Amniotic epithelial cell (primary cell): Measurements from ENCODE around the gene AFF2.

Source experiments
- DNase-seq: peaks from one replicate; pipeline ENCODE4 v3.0.0-alpha.2; 2010; ENCODE audit warnings: low read depth

AFF2 gene

DNA sequence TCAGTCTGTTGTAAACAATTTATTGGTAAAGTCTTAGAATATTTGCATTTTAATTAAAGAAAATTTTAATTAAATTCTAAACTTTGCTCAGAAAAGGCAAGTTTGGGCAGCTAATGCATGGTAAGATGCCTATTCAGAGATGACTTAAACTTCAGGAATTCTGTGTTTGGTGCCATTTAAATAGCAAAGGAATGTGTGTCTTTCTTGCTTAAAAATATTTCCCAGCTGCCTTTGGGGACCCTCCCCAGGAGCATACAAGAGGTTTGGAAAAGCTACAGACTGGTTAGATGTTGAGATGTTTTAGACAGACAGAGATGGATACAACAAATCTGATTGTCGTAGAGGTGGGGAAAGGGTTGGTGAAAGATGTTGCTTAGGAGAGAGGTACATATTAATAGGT, 36.5 kb downstream of the AFF2 start:
- DNase-seq: no peak

DNA sequence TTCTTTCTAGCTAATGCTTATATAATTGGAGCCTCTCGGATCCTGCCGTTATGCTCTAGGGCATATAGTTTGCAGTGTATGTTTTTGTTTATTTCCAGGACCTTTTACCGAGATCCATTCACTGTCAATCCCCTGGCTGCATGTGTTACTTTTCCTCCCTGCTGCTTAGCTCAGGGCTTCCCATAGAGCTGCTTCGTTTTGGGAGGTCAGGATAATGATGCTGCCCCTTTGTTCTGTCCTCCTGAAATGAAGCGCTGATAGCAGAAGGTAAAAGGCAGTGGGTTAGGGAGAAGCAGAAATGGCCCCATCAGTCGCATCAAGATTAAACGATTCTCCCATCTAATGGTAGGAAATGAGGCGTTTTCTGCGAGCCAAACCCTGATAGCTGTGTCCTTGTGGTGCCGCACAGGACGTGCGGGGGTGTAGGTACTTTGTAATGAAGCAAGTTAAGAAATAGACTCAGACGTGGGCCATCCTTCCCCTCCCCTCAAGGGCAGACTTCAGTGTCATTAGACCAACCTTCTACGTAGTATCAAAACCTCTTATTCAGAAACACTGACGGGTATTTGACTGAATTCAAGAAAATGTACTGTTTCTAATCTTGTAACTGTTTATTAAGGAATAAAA, 37.3 kb downstream of the AFF2 start:
- DNase-seq: no peak

DNA sequence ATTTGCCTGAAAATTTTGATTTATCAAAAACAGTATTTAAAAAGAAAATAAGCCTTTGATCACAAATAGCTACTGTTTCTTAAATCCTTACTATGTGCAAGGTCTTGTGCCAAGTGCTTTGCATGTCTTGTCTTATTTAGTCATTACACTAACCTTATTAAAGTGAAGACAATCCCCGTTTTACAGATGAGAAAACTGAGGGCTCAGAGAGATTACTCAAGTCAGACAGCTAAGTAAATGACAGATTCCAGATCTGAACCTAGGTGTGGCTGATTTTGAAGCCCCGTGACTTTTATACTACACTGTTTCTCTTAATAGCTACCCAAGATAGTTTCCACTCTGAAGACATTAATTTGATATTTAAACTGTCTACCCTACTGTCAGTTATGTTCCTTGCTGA, 38.2 kb downstream of the AFF2 start:
- no peak for DNase-seq

DNA sequence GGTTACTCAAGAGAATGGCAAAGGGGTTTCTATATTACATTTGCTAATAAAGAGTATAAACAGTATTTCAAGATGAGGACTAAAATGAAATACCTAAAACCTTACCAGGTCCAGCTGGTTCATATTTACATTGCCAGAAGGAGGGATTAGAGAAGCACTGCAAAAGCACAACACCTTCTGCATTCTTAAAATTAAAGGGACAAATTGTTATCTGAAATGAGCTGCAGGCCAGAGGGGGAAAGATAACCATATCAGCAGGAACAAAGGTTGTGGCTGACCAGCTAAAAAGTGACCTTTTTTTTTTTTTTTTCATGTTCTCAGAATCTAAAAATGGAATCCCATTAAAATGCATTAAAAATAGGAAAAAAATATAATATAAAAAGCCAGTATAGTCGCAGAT, 39.7 kb downstream of the AFF2 start:
- no peak for DNase-seq

DNA sequence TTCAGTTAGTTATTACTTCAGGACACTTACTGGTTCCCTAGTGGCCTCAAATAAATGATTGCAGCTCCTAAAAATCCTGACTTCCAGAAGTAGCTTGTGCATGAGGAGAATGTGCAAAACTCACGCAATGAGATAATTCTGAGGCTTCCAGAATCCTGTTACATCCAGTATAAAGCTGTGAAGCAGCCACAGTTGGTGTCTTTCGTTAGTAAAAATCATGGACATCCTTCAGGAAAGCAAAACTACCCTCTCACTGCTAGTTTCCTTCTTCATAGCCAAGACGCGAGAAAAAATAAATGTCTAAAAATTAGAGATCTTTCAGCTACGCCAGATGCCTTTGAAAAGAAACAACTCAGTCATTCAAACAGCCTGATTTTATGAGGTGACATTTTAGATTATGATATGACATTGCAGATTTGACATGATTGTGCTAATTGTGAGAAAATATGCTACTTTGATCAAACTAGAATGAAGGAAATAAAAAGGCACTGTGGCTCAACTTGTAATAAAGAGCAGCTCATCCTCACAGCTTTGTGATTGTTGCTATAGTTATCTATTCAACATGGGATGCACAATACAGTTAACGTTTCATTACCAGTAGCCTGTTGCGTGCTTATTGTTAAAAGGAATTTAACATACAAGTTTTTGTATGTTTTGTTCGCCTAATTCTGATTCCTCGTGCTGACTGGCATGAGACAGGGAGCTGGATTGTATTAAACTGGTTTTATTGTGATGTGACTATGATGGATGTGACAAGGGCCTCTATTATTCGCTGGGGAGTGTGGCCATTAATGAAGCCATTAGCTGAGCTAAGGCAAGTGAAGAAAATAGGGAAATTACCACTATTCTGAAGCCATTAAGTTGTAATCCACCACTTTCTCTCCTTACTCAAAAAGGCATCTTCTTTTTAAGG, 40.5 kb downstream of the AFF2 start:
- DNase-seq: no peak

DNA sequence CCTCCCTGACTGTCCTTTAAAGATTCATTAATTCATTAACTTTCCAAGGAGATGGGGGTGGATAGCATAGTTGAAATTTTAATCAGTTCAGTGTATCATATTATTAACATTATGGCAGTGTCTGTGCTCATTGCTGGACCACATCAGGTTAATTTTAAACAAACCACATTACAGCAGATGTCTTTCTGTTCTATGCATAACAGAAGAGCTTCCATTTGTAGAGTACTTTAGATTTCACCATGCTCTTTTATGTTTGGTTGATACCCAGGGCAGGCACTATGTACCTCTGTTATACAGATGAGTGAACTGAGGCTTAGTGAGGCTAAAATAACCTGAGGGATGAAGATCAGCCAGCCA, 41.1 kb downstream of the AFF2 start:
- no peak for DNase-seq

DNA sequence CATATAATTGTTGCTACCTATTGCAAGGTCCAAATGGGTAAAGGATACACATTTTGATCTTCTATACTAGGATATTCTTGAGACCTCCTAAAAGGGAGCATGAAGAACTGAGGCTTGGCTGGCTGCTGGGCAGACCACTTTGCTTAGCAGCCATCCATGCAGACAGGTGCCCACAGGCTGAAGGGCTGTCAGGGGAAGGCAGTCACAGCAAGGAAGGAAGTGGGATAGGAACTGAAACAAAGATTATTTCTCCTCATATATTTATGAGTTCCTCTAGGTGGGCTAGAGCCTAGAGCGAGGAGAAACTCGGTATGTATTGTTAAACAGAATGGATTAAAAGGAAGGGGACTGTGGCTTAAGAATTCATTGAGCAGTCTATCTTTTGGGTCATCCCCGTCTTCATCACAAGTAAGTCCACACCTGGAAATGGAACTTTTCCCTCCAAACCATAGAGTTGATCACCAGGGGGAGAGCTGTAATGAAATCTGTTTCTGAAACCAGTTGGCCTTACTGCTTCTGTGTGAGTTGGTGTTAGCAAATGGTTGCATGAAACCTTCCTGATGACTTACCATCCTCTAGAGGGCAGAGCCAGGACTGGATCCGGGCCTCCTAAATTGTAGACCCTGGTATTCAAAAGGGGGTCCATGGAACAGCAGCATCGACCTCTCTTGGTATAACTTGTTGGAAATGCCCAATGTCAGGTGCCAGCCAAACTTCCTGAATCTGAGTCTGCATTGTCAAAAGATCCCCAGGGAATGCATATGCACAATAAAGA, 42.3 kb downstream of the AFF2 start:
- no peak for DNase-seq

DNA sequence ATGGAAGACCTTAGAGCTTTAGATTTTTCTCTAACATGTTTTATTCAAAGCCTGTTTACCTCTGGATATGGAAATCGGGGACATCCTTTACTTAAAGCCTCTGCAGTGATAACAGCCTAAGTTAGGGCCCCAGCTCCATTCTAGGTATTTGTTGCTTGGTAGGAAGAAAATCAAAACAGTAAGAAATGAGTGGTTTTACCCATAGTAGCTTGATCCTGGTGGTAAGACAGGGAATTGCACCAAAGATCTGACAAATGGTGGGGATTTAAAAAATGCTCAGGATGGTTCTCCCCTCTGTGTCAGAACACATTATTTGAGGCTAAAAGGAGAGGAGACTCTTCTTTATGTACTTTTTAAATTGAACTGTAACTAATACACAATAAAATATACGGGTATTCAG, 52.4 kb downstream of the AFF2 start:
- no peak for DNase-seq

DNA sequence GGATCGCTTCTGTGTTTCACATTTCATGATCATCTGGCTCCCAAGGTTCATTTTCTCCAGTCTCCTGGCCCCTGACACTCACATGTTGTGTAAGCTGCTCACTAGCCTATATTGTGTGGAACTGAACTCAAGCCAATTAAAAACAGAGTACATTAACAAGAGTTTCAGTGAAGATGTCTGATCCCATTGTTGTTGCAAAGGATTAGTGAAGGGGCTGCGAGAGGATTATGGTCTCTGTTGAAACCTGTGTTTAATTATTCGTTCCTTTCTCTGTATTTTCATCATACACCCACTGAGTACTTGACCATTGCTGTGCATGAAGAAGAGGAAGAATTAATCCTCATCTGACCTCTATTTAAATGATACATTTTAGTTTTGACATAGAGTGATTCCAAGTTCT, 54.7 kb downstream of the AFF2 start:
- DNase-seq: no peak

DNA sequence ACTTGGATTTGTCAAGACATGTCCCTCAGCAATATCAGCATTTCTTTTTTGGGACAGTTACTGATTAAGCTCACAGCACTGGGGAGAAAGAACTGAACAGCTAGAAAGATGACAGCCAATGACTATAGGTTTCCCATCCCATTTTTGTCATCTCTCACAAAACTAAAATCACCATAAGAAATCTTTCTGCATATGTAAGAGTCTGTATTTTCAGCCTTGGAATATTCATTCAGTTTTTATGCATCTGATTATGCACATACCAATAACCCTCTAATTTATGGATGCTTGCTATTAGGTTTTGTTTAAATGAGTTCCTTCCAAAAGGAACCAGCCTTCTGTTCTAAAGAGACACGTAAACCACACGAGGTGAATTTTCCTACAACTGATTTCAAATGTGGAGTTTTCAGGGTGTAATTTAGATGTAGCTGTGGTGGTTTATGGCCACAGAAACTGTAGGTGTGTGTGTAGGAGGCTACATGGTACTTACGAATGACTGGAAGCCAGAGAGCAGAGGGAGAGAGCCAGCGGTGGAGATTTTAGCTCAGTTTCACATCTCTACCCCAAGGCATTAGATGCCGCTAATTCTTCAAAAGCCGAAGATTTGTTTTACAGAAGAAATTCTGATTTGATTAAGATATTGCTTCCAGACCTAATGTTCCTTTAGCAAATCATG, 55.3 kb downstream of the AFF2 start:
- no peak for DNase-seq

DNA sequence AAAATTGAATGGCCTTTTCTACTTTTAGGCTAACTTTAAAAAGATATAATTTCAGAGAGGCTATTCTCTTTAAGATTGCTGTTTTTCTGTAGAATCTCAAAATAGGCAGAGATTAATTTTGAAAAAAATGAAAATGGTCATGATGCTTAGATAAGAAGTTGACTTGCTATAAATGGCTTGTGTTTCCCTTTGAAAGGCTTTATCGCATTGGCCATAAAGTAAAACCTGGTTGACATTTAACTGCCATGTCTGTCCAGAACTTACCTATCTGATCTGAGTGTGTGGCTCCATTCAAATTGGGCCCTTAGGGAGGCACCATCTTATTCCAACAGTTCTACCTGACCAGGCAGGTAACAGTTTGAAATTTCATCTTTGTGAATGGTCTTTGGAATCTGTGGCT, 56.1 kb downstream of the AFF2 start:
- DNase-seq: no peak

DNA sequence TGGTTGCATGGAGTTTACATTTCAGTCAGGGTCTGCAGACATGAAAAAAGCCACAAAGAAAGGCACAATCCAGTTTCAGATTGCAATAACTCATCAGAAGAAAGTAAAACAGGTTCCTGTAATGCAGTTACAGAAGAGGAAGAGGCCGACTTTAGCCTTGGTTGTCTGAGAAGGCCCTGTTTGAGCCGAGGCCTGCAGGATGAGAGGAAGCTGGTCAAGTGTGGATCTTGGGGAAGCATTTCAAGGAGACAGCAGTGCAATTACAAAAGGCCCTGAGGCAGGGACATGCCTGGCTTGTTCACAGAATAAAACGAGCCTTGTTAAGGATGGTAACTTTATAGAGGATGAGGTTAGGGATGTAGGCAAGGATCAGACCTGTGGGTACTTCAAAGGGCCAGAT, 62.4 kb downstream of the AFF2 start:
- DNase-seq: no peak

DNA sequence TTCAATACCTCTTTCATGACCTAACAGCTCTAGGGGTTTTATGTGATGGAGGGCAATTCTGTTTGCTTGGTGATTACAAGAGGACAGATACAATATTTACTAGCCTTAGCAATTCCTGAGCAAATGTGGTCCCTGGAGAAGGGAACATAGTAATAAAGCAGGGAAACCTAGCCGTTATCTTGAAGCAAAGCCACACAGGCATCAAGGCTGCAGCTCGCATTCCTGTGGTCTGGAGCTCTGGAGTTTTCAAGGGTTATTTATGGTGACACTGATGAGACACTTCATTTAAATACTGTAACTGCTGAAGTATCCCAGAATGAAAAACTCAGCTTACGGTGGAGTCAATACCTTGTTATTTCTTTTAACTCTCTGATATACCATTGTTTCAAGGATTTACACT, 66.8 kb downstream of the AFF2 start:
- DNase-seq: peak; percentile 78

DNA sequence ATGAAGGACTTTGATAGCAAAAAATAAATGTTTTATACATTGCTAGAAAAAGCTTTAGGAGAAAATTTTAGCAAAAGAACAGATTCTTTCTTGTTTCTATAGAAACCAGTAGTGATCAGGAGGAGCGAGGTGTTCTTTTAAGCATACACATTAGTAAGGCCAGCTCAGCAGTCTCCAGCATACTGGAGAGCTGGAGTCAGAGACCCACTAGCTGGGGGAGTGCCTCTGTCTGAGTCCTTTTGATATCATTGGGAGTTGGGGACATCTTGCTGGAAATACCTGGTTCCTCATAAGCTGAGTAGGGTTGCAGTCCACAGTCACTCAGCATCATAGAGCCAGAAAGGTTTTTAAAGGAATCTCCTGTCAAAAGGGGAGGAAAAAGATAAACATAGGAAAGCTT, 67.4 kb downstream of the AFF2 start:
- DNase-seq: no peak

DNA sequence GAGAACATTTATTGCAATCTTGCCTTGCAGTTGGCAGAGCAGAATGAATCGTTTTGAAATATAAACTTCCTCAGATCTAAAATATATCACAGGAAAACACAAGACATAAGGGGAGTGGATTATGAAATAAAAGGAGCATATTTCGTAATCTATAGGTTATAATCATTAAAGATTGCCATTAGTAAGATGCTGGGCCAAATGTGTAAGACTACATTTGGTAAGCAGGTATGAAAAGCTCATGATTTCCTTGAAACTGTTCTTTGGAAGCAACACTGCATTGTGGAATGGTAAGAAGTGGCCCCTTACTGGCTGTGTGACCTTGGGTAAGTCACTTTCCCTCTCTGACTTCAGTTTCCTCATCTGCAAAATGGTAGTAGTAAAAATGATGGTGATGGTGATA, 68.3 kb downstream of the AFF2 start:
- DNase-seq: no peak

DNA sequence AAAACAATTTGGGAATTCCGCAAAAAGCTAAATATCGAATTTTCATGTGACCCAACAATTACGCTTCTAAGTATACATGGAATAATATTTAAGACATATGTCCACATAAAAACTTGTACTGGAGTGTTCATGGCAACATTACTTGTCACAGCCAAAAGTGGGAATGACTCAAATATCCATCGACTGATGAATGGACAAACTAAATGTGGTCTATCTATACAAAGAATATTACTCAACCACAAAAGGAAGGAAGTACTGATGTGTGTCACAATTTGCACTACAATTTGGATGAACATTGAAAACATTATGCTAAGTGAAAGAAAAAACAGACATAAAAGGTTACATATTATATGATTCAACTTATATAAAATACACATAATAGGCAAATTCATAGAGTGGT, 71.9 kb downstream of the AFF2 start:
- no peak for DNase-seq

DNA sequence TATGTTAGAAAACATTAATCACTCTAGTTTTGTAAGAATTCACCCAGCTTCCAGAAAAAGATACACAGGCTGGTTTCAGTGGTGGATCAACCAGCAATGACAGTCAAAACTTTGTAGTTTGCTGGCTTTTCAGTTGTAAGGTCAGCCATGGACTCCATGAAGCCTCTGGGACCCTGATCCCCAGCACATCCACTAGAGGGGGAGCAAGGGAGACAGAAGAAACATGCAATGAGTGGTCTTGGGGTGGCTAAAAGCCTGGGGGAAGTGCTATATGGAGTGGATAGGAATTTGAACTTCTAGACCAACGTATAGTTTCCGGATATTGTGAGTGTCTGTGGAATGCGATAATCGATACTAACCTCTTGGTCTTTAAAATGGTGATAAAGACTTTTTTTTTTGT, 72.7 kb downstream of the AFF2 start:
- no peak for DNase-seq

DNA sequence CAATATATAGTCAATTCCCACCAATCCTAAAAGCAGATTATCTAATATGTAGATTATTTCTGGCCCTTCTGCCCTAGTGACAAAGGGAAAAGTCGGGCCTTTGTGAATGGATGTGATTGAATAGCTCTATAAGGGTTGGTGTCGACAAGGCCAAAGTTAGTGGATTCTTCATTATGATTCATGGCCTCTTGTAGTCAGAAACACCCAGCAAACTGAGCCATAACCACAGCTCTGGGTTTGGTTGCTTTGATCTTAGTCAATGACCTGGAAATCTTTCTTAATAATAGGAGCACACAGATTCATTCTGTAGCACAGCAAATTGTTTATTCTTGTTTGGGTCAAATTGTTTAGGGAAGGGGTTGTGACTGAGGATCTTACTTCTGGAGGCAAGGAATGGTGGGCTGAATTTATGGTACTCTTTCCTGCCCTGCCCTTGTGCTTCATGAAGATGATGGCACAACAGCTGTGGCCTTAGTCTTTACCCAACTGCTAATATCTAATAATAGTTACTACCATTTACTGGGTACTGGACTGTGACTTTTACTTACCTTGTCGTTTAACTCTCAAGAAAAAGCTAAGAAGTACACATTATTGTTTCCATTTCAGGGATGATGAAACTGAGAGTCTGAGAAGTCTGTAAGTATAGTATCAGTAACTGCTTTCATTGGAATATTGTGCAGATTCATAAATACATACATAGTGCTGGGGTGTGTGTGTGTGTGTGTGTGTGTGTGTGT, 74.0 kb downstream of the AFF2 start:
- peak; percentile 23 for DNase-seq

DNA sequence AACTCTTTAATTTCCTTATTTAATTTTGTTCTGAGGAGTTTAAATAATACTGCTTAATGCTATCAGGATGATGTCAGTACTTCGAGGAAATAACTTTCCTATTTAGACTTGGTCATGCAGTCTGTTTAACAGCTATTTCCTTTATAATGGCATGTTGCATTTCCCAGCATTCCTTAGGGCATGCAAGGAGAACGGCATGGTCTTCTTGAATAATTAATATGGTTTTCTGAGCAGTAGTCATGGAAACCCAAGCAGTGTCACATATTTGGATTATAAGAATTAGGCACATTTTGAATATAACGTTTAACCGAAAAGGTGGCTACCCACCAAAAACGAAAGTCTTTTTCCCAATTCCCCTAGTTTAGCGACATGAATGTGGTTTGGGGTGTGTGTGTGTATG, 76.0 kb downstream of the AFF2 start:
- no peak for DNase-seq

DNA sequence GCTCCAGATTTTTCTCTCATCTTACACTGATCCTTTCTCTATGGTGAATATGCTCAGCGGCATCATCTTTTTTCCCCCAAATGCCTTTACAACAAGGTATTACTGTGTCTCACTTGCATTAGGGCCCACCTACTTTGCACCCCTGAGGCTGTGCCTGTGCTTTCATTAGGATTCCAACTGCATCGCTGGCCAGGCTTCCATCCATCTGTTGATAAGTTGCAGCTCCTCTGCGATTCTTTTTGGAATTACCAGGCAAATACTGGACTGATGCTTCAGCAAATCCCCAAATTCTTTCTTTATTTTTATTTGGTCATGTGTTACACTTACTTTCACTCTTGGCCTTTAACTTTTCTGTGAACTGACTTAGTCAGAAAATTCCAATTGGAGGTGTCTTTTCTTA, 77.3 kb downstream of the AFF2 start:
- no peak for DNase-seq

DNA sequence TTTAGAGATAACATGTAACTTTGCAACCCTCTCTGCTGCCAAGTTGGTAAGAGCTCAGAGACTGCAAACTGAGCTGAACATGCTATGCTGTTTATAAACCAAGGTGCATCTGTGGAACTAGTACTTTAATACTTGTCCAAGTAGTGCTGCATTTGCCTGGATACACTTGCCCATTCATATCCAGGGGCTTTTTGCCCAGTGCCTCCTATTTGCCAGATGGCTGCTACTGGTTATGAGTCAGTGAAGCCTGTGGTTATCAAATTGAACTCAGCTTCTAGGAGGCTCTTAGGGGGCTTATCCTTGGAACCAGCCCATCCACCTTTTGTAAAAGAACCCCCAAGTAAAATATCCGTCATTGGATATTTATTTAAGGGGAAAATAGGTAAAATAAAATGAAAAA, 79.6 kb downstream of the AFF2 start:
- no peak for DNase-seq

DNA sequence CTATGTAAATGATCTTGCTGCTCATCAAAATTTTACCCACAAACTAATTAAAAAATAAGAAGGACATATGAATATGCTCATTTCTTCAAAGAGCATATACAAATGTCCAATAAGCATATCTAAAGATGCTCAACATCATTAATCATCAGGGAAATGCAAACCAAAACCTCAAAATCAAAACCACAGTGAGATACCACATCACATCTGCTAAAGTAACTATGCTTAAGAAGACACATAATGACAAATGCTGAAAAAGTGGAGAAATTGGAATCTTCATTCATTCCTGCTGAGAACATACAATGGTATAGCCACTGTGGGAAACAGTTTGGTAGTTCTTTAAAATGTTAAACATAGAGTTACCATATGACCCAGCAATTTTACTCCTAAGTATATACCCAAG, 81.9 kb downstream of the AFF2 start:
- peak; percentile 58 for DNase-seq
